Astrocyte (in vitro differentiated cells and primary cell): ENCODE measurements around the gene SKA3.

Experiments used
- CTCF ChIP-seq: IDR thresholded peaks from 2 replicates; pipeline ENCODE4 v1.5.1; 2011; ENCODE audit warnings: low read depth, mild to moderate bottlenecking, inconsistent platforms, low read length, moderate library complexity; ENCODE audit not compliant: insufficient read depth
- EZH2 ChIP-seq: IDR thresholded peaks from 2 replicates; pipeline ENCODE4 v1.6.1; 2012; ENCODE audit warnings: mild to moderate bottlenecking, low read length, inconsistent platforms; ENCODE audit not compliant: insufficient read depth

DNA sequence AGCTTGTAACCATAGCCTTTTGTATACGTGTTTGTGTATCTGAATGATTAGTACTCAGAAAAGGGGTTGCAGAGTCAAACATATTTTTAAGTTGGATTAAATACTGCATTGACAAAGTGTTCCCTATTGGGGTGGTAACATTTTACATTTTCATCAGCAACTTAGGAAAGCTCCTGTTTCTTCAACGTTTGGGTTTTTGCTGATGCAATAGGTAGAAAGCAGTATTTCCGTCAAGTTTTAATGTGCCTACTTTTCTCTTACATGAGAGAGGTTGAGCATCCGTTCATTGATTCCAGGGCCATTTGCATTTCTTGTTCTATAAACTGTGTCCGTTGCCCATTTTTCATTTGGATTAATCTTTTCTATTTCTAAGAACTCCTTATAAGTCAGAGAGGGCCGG lies 56.2 kb downstream of the SKA3 start:
- TF ChIP-seq CTCF (no peak), EZH2 (no peak)
